ENCODE results near the gene PDF. TPM values are rescaled to one million over a fixed set of nuclear protein-coding genes. Genes with fewer than 3 reads are reported as not detected.
"Not testable (repeated sequence)": the region's sequence is repeated elsewhere in the genome, so short reads cannot be mapped to it uniquely, and the experiment has no call there.

Gene PDF
- 10 to 100 TPM; 38.2 to 46.7 (median 43.4) TPM for total RNA-seq

- peaks cover 45% of the 10 kb centered on the region for H3K4me1 Mint-ChIP-seq (ENCODE audit: low read depth)
- no peaks in the 10 kb centered on the region for H3K9me3 Mint-ChIP-seq
- peak within 1 kb of the TSS; percentile 85 for H3K4me3 Mint-ChIP-seq
- peaks cover 18% of the 10 kb centered on the region for H3K36me3 Mint-ChIP-seq (ENCODE audit: insufficient read depth)
- peak; percentile 74 for DNase-seq
- H3K27me3 Mint-ChIP-seq (ENCODE audit: low read depth): no peaks in the 10 kb centered on the region
- ATAC-seq: peak; percentile 97
Observed at GRCh38 chr16:69330286-69331109, at the start of gene PDF. PDF (minus strand) TSS chr16:69330588; CDS start chr16:69330570, 18 bp downstream.

GRCh38 chr16:69378760-69379159, 48.4 kb upstream of the PDF start:
- H3K9me3 Mint-ChIP-seq: no peaks in the 10 kb centered on the region
- peaks cover 24% of the 10 kb centered on the region for H3K36me3 Mint-ChIP-seq (ENCODE audit: insufficient read depth)
- peaks cover 30% of the 10 kb centered on the region for H3K4me1 Mint-ChIP-seq (ENCODE audit: low read depth)
- no peak overlapping the region for H3K4me3 Mint-ChIP-seq
- ATAC-seq: peak in 1 of 2 donors; percentile 21
- no peak for DNase-seq
- no peaks in the 10 kb centered on the region for H3K27me3 Mint-ChIP-seq (ENCODE audit: low read depth)

- Mint-ChIP-seq H3K9me3 (no peaks in the 10 kb centered on the region), H3K27me3 (ENCODE audit: low read depth) (no peaks in the 10 kb centered on the region), H3K4me3 (no peak overlapping the region), H3K36me3 (ENCODE audit: insufficient read depth) (peaks cover 25% of the 10 kb centered on the region), H3K4me1 (ENCODE audit: low read depth) (peaks cover 30% of the 10 kb centered on the region)
- no peak for DNase-seq
- no peak for ATAC-seq
Observed at GRCh38 chr16:69378036-69378435, 47.6 kb upstream of the PDF start.

GRCh38 chr16:69376393-69377059, 46.1 kb upstream of the PDF start:
- DNase-seq (no peak), ATAC-seq (no peak)
- no peaks in the 10 kb centered on the region for H3K9me3 Mint-ChIP-seq
- no peak overlapping the region for H3K4me3 Mint-ChIP-seq
- H3K36me3 Mint-ChIP-seq (ENCODE audit: insufficient read depth): peaks cover 26% of the 10 kb centered on the region
- peaks cover 24% of the 10 kb centered on the region for H3K4me1 Mint-ChIP-seq (ENCODE audit: low read depth)
- no peaks in the 10 kb centered on the region for H3K27me3 Mint-ChIP-seq (ENCODE audit: low read depth)

- Mint-ChIP-seq H3K4me3 (no peak overlapping the region), H3K27me3 (ENCODE audit: low read depth) (no peaks in the 10 kb centered on the region), H3K4me1 (ENCODE audit: low read depth) (peaks cover 12% of the 10 kb centered on the region), H3K36me3 (ENCODE audit: insufficient read depth) (peaks cover 36% of the 10 kb centered on the region), H3K9me3 (no peaks in the 10 kb centered on the region)
- DNase-seq (no peak), ATAC-seq (no peak)
Observed at GRCh38 chr16:69373019-69373418, 42.6 kb upstream of the PDF start.

- peaks cover 42% of the 10 kb centered on the region for H3K36me3 Mint-ChIP-seq (ENCODE audit: insufficient read depth)
Observed at GRCh38 chr16:69371564-69371963, 41.2 kb upstream of the PDF start.

GRCh38 chr16:69368866-69369265, 38.5 kb upstream of the PDF start:
- ATAC-seq: no peak
- H3K9me3 Mint-ChIP-seq: no peaks in the 10 kb centered on the region
- H3K4me1 Mint-ChIP-seq (ENCODE audit: low read depth): peaks cover 24% of the 10 kb centered on the region
- peaks cover 56% of the 10 kb centered on the region for H3K36me3 Mint-ChIP-seq (ENCODE audit: insufficient read depth)
- DNase-seq: no peak
- no peak overlapping the region for H3K4me3 Mint-ChIP-seq
- H3K27me3 Mint-ChIP-seq (ENCODE audit: low read depth): no peaks in the 10 kb centered on the region

More at GRCh38 chr16:69371564-69371963, 41.2 kb upstream of the PDF start:
- Mint-ChIP-seq H3K4me1 (ENCODE audit: low read depth) (peaks cover 16% of the 10 kb centered on the region), H3K9me3 (no peaks in the 10 kb centered on the region), H3K4me3 (no peak overlapping the region), H3K27me3 (ENCODE audit: low read depth) (no peaks in the 10 kb centered on the region)
- DNase-seq (no peak), ATAC-seq (no peak)

- ATAC-seq: no peak
- Mint-ChIP-seq H3K27me3 (ENCODE audit: low read depth) (no peaks in the 10 kb centered on the region), H3K4me1 (ENCODE audit: low read depth) (peaks cover 18% of the 10 kb centered on the region), H3K9me3 (no peaks in the 10 kb centered on the region), H3K4me3 (no peak overlapping the region), H3K36me3 (ENCODE audit: insufficient read depth) (peaks cover 55% of the 10 kb centered on the region)
- no peak for DNase-seq
Observed at GRCh38 chr16:69367980-69368379, 37.6 kb upstream of the PDF start.

- ATAC-seq: peak in 1 of 2 donors; percentile 54
Observed at GRCh38 chr16:69366431-69366830, 36.0 kb upstream of the PDF start.

GRCh38 chr16:69365901-69366300, 35.5 kb upstream of the PDF start:
- no peak for DNase-seq
- Mint-ChIP-seq H3K36me3 (ENCODE audit: insufficient read depth) (peaks cover 53% of the 10 kb centered on the region), H3K4me1 (ENCODE audit: low read depth) (peaks cover 16% of the 10 kb centered on the region), H3K27me3 (ENCODE audit: low read depth) (no peaks in the 10 kb centered on the region), H3K9me3 (no peaks in the 10 kb centered on the region), H3K4me3 (no peak overlapping the region)
- no peak for ATAC-seq

More at GRCh38 chr16:69366431-69366830, 36.0 kb upstream of the PDF start:
- H3K9me3 Mint-ChIP-seq: no peaks in the 10 kb centered on the region
- no peak for DNase-seq
- H3K36me3 Mint-ChIP-seq (ENCODE audit: insufficient read depth): peaks cover 54% of the 10 kb centered on the region
- no peaks in the 10 kb centered on the region for H3K27me3 Mint-ChIP-seq (ENCODE audit: low read depth)
- H3K4me3 Mint-ChIP-seq: no peak overlapping the region
- peaks cover 16% of the 10 kb centered on the region for H3K4me1 Mint-ChIP-seq (ENCODE audit: low read depth)

GRCh38 chr16:69364088-69364487, 33.7 kb upstream of the PDF start:
- no peak for ATAC-seq
- no peaks in the 10 kb centered on the region for H3K9me3 Mint-ChIP-seq
- peaks cover 41% of the 10 kb centered on the region for H3K36me3 Mint-ChIP-seq (ENCODE audit: insufficient read depth)
- peaks cover 14% of the 10 kb centered on the region for H3K4me1 Mint-ChIP-seq (ENCODE audit: low read depth)
- H3K4me3 Mint-ChIP-seq: no peak overlapping the region
- H3K27me3 Mint-ChIP-seq (ENCODE audit: low read depth): no peaks in the 10 kb centered on the region
- DNase-seq: no peak

- Mint-ChIP-seq H3K4me1 (ENCODE audit: low read depth) (peaks cover 14% of the 10 kb centered on the region), H3K4me3 (no peak overlapping the region), H3K27me3 (ENCODE audit: low read depth) (no peaks in the 10 kb centered on the region), H3K36me3 (ENCODE audit: insufficient read depth) (peaks cover 39% of the 10 kb centered on the region), H3K9me3 (no peaks in the 10 kb centered on the region)
- ATAC-seq (no peak), DNase-seq (no peak)
Observed at GRCh38 chr16:69363281-69363717, 32.9 kb upstream of the PDF start.

GRCh38 chr16:69360070-69360469, 29.7 kb upstream of the PDF start:
- not testable (repeated sequence) for H3K9me3 Mint-ChIP-seq; H3K4me3 Mint-ChIP-seq; DNase-seq; ATAC-seq; H3K27me3 Mint-ChIP-seq (ENCODE audit: low read depth); H3K4me1 Mint-ChIP-seq (ENCODE audit: low read depth)
- peaks cover 21% of the 10 kb centered on the region for H3K36me3 Mint-ChIP-seq (ENCODE audit: insufficient read depth)

- Mint-ChIP-seq H3K27me3 (ENCODE audit: low read depth) (no peaks in the 10 kb centered on the region), H3K4me3 (no peak within 1 kb of the TSS), H3K9me3 (no peaks in the 10 kb centered on the region), H3K36me3 (ENCODE audit: insufficient read depth) (peaks cover 13% of the 10 kb centered on the region), H3K4me1 (ENCODE audit: low read depth) (peaks cover 2% of the 10 kb centered on the region)
- no peak for DNase-seq
- no peak for ATAC-seq
Observed at GRCh38 chr16:69351309-69352027, 21.1 kb upstream of the PDF start, which contains the start of gene TMED6. TMED6 (minus strand) TSS chr16:69351786; CDS start chr16:69351753, 33 bp downstream.

All from activated T-cell treated with anti-CD3 and anti-CD28 coated beads, Interleukin-2, amount 50 U/mL, for 4 hours (primary cell).